ENCODE results near the gene KIAA1958. TPM values are rescaled to one million over a fixed set of nuclear protein-coding genes. Genes with fewer than 3 reads are reported as not detected.

KIAA1958 gene
- total RNA-seq, 1 experiment from 2014 or later = 4.2 TPM

DNA sequence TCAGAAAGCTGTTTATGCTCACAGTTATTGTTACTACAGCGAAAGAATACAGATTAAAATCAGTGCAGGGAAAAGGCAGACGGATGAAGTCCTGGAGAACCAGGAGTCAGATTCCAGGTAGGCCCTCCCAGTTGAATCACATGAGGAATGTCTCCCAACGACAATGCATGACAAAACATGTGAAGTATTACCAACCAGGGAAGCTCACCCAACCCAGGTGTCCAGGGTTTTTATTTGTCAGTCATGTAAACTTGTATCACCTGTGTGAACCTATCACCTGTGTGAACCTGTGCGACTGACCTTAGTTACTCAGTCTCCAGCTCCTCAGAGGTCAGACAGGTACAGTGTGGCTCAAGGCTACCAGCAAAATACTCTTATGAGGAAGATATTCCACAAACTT lies 63.9 kb downstream of the KIAA1958 start:
- no peak overlapping the region for H3K4me2 ChIP-seq (ENCODE audit: low read length)

GRCh38 chr9:112551641-112552040 lies 65.0 kb downstream of the KIAA1958 start:
- ATAC-seq = no peak

More for the DNA sequence above, 63.9 kb downstream of the KIAA1958 start:
- H3K9me3 ChIP-seq (ENCODE audit: low read length) = no peaks in the 10 kb centered on the region
- TF ChIP-seq EZH2 (IDR thresholded peaks at IDR 0.05; ENCODE audit: low read length, unreplicated experiment) (no peak), EZH2phosphoT487 (IDR thresholded peaks at IDR 0.05; ENCODE audit: borderline replicate concordance, low read length) (no peak)
- TF ChIP-seq, protein P1, sequence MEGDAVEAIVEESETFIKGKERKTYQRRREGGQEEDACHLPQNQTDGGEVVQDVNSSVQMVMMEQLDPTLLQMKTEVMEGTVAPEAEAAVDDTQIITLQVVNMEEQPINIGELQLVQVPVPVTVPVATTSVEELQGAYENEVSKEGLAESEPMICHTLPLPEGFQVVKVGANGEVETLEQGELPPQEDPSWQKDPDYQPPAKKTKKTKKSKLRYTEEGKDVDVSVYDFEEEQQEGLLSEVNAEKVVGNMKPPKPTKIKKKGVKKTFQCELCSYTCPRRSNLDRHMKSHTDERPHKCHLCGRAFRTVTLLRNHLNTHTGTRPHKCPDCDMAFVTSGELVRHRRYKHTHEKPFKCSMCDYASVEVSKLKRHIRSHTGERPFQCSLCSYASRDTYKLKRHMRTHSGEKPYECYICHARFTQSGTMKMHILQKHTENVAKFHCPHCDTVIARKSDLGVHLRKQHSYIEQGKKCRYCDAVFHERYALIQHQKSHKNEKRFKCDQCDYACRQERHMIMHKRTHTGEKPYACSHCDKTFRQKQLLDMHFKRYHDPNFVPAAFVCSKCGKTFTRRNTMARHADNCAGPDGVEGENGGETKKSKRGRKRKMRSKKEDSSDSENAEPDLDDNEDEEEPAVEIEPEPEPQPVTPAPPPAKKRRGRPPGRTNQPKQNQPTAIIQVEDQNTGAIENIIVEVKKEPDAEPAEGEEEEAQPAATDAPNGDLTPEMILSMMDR (conservative IDR thresholded peaks at IDR 0.05; ENCODE audit: low read depth, low read length) = no peak
- no peaks in the 10 kb centered on the region for H3F3A ChIP-seq (ENCODE audit: low read length, unreplicated experiment)
- peaks cover 13% of the 10 kb centered on the region for H3K4me1 ChIP-seq (ENCODE audit: insufficient read depth, low read length)
- no TSS peak for BruUV-seq (replicated peaks)
- no peaks in the 10 kb centered on the region for H3K9me2 ChIP-seq (replicated peaks; ENCODE audit: low read length)
- H3K9ac ChIP-seq (ENCODE audit: low read length) = no peak overlapping the region
- CTCF ChIA-PET = no interaction called here
- intact Hi-C loops (cut with micrococcal nuclease) = no loop called here
- no peak overlapping the region for H3K27ac ChIP-seq (ENCODE audit: low read length)
- POLR2A ChIA-PET (ENCODE audit: unreplicated experiment) = no interaction called here
- no peak overlapping the region for H3K4me3 ChIP-seq (ENCODE audit: low read length)
- H3K79me2 ChIP-seq (ENCODE audit: low read length) = no peaks in the 10 kb centered on the region
- no peaks in the 10 kb centered on the region for H3K36me3 ChIP-seq (ENCODE audit: low read depth, low read length)
- no peaks in the 10 kb centered on the region for H3K27me3 ChIP-seq (ENCODE audit: low read length)
- no peaks in the 10 kb centered on the region for H4K20me1 ChIP-seq (ENCODE audit: low read length)
- ATAC-seq (no peak), DNase-seq (no peak)
- no peak overlapping the region for H2AFZ ChIP-seq (ENCODE audit: low read length)

More at GRCh38 chr9:112551641-112552040, 65.0 kb downstream of the KIAA1958 start:
- no peaks in the 10 kb centered on the region for H3K27me3 ChIP-seq (ENCODE audit: low read length)
- no peak overlapping the region for H3K4me3 ChIP-seq (ENCODE audit: low read length)
- H4K20me1 ChIP-seq (ENCODE audit: low read length) = no peaks in the 10 kb centered on the region
- H3F3A ChIP-seq (ENCODE audit: low read length, unreplicated experiment) = no peaks in the 10 kb centered on the region
- POLR2A ChIA-PET (ENCODE audit: unreplicated experiment) = no interaction called here
- H3K4me1 ChIP-seq (ENCODE audit: insufficient read depth, low read length) = peaks cover 24% of the 10 kb centered on the region
- no peaks in the 10 kb centered on the region for H3K9me3 ChIP-seq (ENCODE audit: low read length)
- H2AFZ ChIP-seq (ENCODE audit: low read length) = no peak overlapping the region
- TF ChIP-seq, protein P1 (conservative IDR thresholded peaks at IDR 0.05; ENCODE audit: low read depth, low read length) = no peak
- TF ChIP-seq EZH2phosphoT487 (IDR thresholded peaks at IDR 0.05; ENCODE audit: borderline replicate concordance, low read length) (no peak), EZH2 (IDR thresholded peaks at IDR 0.05; ENCODE audit: low read length, unreplicated experiment) (no peak)
- DNase-seq = no peak
- H3K27ac ChIP-seq (ENCODE audit: low read length) = no peak overlapping the region
- CTCF ChIA-PET = no interaction called here
- no peak overlapping the region for H3K9ac ChIP-seq (ENCODE audit: low read length)
- intact Hi-C loops (cut with micrococcal nuclease) = no loop called here
- no TSS peak for BruUV-seq (replicated peaks)
- H3K9me2 ChIP-seq (replicated peaks; ENCODE audit: low read length) = no peaks in the 10 kb centered on the region
- H3K79me2 ChIP-seq (ENCODE audit: low read length) = no peaks in the 10 kb centered on the region
- H3K4me2 ChIP-seq (ENCODE audit: low read length) = no peak overlapping the region
- no peaks in the 10 kb centered on the region for H3K36me3 ChIP-seq (ENCODE audit: low read depth, low read length)
